Caco-2 (cell line): Measurements from ENCODE around the gene FASTK. TPM values are rescaled to one million over a fixed set of nuclear protein-coding genes. Genes with fewer than 3 reads are reported as not detected.

Source experiments
- BruUV-seq: library from RNA; stranded (reverse); fragments of 400-500 nt; replicated peaks from 2 replicates; lab custom pipeline; 2021; lab: Mats Ljungman, UMichigan
- CTCF ChIA-PET: fragments of 300-600 bp; sonication (Branson Sonifier 250); formaldehyde crosslinking; loops from one replicate; lab custom pipeline; 2022; ENCODE audit warnings: antibody characterized with exemption; lab: Charles Lee
- POLR2A ChIA-PET: fragments of 300-600 bp; sonication (Branson Sonifier 250); formaldehyde crosslinking; loops from one replicate; lab custom pipeline; 2022; ENCODE audit warnings: antibody characterized with exemption; lab: Charles Lee
- DNase-seq, 2 experiments: peaks; one replicate each; pipeline versions ENCODE4 v3.0.0 to v3.0.0-alpha.2; 2020 to 2022
- H3K27me3 ChIP-seq: replicated peaks from 2 replicates; pipeline ENCODE4 v1.6.0; 2011; ENCODE audit warnings: low read length; ENCODE audit not compliant: control insufficient read depth, insufficient read depth
- H3K36me3 ChIP-seq: 2 replicates; pipeline ENCODE4 v1.5.1; 2011; ENCODE audit warnings: low read length; ENCODE audit not compliant: control insufficient read depth, insufficient read depth
- H3K4me1 ChIP-seq: fragments of 250-450 bp; sonication (Bioruptor Pico); 2 replicates; pipeline ENCODE4 v1.5.1; 2020; ENCODE audit warnings: mild to moderate bottlenecking
- H3K4me3 ChIP-seq: 2 replicates; pipeline ENCODE4 v1.5.1; 2011; ENCODE audit warnings: low read depth, mild to moderate bottlenecking, control low read depth, low read length
- H3K9me3 ChIP-seq: fragments of 250-450 bp; sonication (Bioruptor Pico); 2 replicates; pipeline ENCODE4 v1.5.1; 2020; ENCODE audit warnings: mild to moderate bottlenecking, moderate library complexity
- H3K27ac Mint-ChIP-seq: one replicate; pipeline ENCODE4 v1.8.0; 2022; ENCODE audit warnings: mixed read lengths; ENCODE audit not compliant: unreplicated experiment
- H3K27me3 Mint-ChIP-seq: one replicate; pipeline ENCODE4 v1.8.0; 2022; ENCODE audit warnings: mixed read lengths; ENCODE audit not compliant: insufficient read depth, unreplicated experiment
- H3K36me3 Mint-ChIP-seq: one replicate; pipeline ENCODE4 v1.8.0; 2022; ENCODE audit warnings: mild to moderate bottlenecking, mixed read lengths; ENCODE audit not compliant: insufficient read depth, unreplicated experiment
- H3K4me1 Mint-ChIP-seq: one replicate; pipeline ENCODE4 v1.8.0; 2022; ENCODE audit warnings: low read depth, mixed read lengths; ENCODE audit not compliant: unreplicated experiment
- H3K4me3 Mint-ChIP-seq: one replicate; pipeline ENCODE4 v1.8.0; 2022; ENCODE audit warnings: mild to moderate bottlenecking, moderate library complexity, mixed read lengths; ENCODE audit not compliant: unreplicated experiment
- H3K9me3 Mint-ChIP-seq: one replicate; pipeline ENCODE4 v1.8.0; 2022; ENCODE audit warnings: mixed read lengths; ENCODE audit not compliant: unreplicated experiment
- CTCF ChIP-seq, 2 experiments: fragments of 200-600 bp in 1 of 2; IDR thresholded peaks; 1 replicate in 1 of 2; 2 replicates in 1 of 2; pipeline versions ENCODE4 v1.5.1 to v1.8.0; 2011 to 2022; ENCODE audit warnings: antibody characterized with exemption in 1 of 2, control low read depth in 1 of 2, inconsistent platforms in 1 of 2, low read depth in 1 of 2, low read length in 1 of 2, mild to moderate bottlenecking in 1 of 2, moderate library complexity in 1 of 2; ENCODE audit not compliant: insufficient read depth in 1 of 2, severe bottlenecking in 1 of 2, unreplicated experiment in 1 of 2
- intact Hi-C: fragments of 100-400 bp; cut with micrococcal nuclease; formaldehyde crosslinking; loops from one replicate; pipeline ENCODE4 v1.10.0; 2022; ENCODE audit not compliant: unreplicated experiment
- total RNA-seq: library from RNA; stranded (reverse); gene quantifications from 2 replicates; pipeline ENCODE4 v1.2.3, GENCODE V29; 2022

Gene FASTK
- total RNA-seq, 1 experiment from 2014 or later: 114 TPM

- intact Hi-C loops: loop anchor here (2.0 to 5.0 kb wide), 4 partner anchors 51 to 211 kb away; partner anchors contain the start of gene SLC4A2
- peaks cover 12% of the 10 kb centered on the region for H3K36me3 Mint-ChIP-seq
- POLR2A ChIA-PET: no interaction called here
- no peak overlapping the region for H3K4me3 ChIP-seq
- BruUV-seq: no TSS peak
- H3K9me3 ChIP-seq: no peaks in the 10 kb centered on the region
- no peaks in the 10 kb centered on the region for H3K36me3 ChIP-seq
- TF ChIP-seq CTCF (IDR thresholded peaks at IDR 0.05; ENCODE audit: insufficient read depth in 1 of 2, low read depth in 1 of 2, low read length in 1 of 2, severe bottlenecking in 1 of 2, unreplicated experiment in 1 of 2): no peak
- DNase-seq: no peak
- no peaks in the 10 kb centered on the region for H3K9me3 Mint-ChIP-seq
- no peaks in the 10 kb centered on the region for H3K27me3 ChIP-seq
- H3K27me3 Mint-ChIP-seq: no peaks in the 10 kb centered on the region
- peaks cover 37% of the 10 kb centered on the region for H3K4me1 Mint-ChIP-seq
- peaks cover 36% of the 10 kb centered on the region for H3K4me1 ChIP-seq
- CTCF ChIA-PET: interaction anchor here (0.6 to 1.5 kb wide), 6 partner anchors 29 to 466 kb away, joined by 3 to 6 read pairs (median 4); partner anchors contain the start of genes ABCB8 and FASTK
- H3K27ac Mint-ChIP-seq: peak overlapping the region; percentile 19
- no peak overlapping the region for H3K4me3 Mint-ChIP-seq
Measured at GRCh38 chr7:151109094-151110048, 28.8 kb upstream of the FASTK start.

- Mint-ChIP-seq H3K36me3 (peaks cover 12% of the 10 kb centered on the region), H3K27ac (no peak overlapping the region), H3K9me3 (no peaks in the 10 kb centered on the region), H3K27me3 (no peaks in the 10 kb centered on the region), H3K4me1 (peaks cover 29% of the 10 kb centered on the region), H3K4me3 (no peak overlapping the region)
- intact Hi-C loops: no loop called here
- BruUV-seq: no TSS peak
- no peak for DNase-seq
- Histone ChIP-seq H3K9me3 (no peaks in the 10 kb centered on the region), H3K27me3 (no peaks in the 10 kb centered on the region), H3K4me1 (peaks cover 21% of the 10 kb centered on the region), H3K36me3 (no peaks in the 10 kb centered on the region), H3K4me3 (no peak overlapping the region)
- ChIA-PET CTCF (interaction anchor here (0.7 to 1.5 kb wide), 3 partner anchors 16 to 90 kb away, joined by 3 to 6 read pairs (median 3); partner anchors contain the start of gene ABCB8), POLR2A (no interaction called here)
- no peak for TF ChIP-seq CTCF (IDR thresholded peaks at IDR 0.05; ENCODE audit: insufficient read depth in 1 of 2, low read depth in 1 of 2, low read length in 1 of 2, severe bottlenecking in 1 of 2, unreplicated experiment in 1 of 2)
Measured at GRCh38 chr7:151107882-151108281, 27.3 kb upstream of the FASTK start.

- no peak for TF ChIP-seq CTCF (IDR thresholded peaks at IDR 0.05; ENCODE audit: insufficient read depth in 1 of 2, low read depth in 1 of 2, low read length in 1 of 2, severe bottlenecking in 1 of 2, unreplicated experiment in 1 of 2)
- no peak overlapping the region for H3K27ac Mint-ChIP-seq
- POLR2A ChIA-PET: interaction anchor here (0.6 kb wide), 1 partner anchor 43 kb away, joined by 4 read pairs; no protein-coding TSS in a partner anchor
- DNase-seq: no peak
- no TSS peak for BruUV-seq
- Histone ChIP-seq H3K36me3 (no peaks in the 10 kb centered on the region), H3K9me3 (no peaks in the 10 kb centered on the region), H3K4me3 (no peak overlapping the region), H3K4me1 (no peaks in the 10 kb centered on the region), H3K27me3 (no peaks in the 10 kb centered on the region)
- no peaks in the 10 kb centered on the region for H3K9me3 Mint-ChIP-seq
- H3K36me3 Mint-ChIP-seq: peaks cover 6% of the 10 kb centered on the region
- intact Hi-C loops: no loop called here
- no peaks in the 10 kb centered on the region for H3K27me3 Mint-ChIP-seq
- H3K4me3 Mint-ChIP-seq: no peak overlapping the region
- H3K4me1 Mint-ChIP-seq: peaks cover 6% of the 10 kb centered on the region
- CTCF ChIA-PET: interaction anchor here (0.6 to 0.9 kb wide), 3 partner anchors 117 to 256 kb away, joined by 4 read pairs; no protein-coding TSS in a partner anchor
Measured at GRCh38 chr7:151104411-151105235, 24.0 kb upstream of the FASTK start.
